NCI-H1694 treated with DMSO at 0.1 percent for 48 hours (cell line): ENCODE measurements around the gene VDAC1.
"Not testable (repeated sequence)": the region's sequence is repeated elsewhere in the genome, so short reads cannot be mapped to it uniquely, and the experiment has no call there.

Experiments used
- DNase-seq: peaks from one replicate; lab custom pipeline; 2025; lab: John Stamatoyannopoulos, UW

Gene VDAC1

DNA sequence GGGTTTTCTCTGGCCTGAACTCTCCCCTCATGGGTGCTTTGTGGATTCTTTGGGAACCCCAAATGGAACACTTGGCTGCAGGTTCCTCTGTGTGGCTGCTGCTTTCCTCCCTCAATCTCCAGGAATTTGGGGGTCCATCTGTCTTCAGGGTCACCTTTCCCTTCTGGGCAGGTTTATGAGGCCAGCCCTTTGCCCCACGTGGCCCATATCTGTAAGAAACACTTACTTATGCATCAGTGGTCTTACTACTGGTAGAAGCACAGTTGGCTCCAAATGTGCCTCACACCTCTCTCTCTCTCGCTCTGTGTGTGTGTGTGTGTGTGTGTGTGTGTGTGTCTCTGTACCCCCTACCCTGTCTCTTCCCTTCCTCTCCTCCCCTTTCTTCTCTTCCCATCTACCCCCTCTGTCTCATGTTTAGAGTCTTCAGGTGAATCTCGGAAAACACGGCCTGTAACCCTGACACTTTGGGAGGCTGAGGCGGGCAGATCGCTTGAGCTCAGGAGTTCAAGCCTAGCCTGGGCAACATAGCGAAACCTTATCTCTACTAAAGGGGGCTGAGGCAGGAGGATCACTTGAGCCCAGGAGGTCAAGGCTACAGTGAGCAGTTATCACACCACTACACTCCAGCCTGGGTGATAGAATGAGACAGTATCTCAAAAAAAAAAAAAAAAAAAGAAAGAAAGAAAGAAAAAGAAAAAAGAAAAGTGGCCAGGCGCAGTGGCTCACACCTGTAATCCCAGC lies 63.1 kb downstream of the VDAC1 start:
- DNase-seq: no peak

DNA sequence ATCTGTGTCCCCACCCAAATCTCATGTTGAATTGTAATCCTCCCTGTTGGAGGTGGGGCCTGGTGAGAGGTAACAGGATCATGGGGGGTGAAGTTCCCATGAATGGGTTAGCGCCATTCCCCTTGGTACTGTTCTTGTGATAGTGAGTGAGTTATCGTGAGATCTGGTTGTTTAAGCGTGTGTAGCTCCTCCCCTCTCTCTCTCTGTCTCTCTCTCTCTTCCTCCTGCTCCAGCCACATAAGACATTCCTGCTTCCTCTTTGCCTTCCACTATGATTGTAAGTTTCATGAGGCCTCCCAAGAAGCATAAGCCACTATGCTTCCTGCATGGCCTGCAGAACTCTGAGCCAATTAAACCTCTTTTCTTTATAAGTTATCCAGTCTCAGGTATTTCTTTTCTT lies 65.1 kb downstream of the VDAC1 start:
- no peak for DNase-seq

DNA sequence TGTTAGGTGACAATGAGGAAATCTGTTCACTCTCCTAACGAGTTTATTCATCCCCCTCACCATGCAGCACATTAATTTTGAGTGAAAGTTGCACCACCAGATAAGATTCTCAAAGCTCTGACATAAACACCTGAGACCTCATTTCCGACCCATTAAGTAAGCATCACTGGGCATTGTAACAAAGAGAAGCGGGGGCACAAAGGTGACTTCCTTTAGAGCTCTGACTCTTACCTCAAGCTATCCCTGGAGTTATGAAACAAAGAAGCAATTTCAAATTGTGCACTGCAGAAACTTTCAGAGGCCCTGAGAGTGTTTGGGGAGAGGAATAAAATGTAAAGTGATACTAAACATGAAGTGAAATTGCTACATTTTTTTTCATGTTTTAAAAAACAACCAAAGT lies 65.8 kb downstream of the VDAC1 start:
- no peak for DNase-seq

DNA sequence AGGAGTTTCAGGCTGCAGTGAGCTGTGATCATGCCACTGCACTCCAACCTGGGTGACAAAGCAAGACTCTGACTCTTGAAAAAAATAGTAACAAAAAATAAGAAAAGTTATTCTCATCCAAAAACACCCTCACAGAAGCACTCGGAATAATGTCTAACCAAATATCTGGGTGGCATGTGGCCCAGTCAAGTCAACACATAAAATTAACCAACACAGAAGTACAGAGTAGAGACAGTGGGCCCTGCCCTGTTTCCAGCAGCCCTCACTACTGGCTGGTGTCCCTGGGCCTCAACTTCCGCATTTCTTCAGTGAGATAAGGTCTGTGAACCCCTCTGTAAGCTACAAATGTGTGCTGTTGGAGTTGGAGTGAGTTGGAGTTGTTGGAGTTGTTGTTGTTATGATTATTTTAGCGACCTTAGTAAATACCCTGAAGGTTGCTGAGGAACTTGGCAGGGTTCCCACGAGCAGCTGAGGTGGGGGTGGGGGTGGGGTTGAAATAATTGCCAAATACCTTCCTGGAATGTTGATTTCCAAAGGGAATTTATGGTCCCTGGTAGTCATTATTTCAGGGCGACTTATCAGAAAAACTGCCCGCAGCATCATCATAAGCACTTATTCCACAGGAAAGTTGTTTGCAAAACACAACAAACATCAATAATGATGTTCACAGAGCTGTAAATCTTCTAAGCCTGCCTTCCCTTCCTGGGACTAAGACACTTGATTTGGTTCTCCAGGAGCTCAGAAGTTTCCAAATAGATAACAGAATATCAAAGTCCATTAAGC lies 66.5 kb downstream of the VDAC1 start:
- DNase-seq: no peak

DNA sequence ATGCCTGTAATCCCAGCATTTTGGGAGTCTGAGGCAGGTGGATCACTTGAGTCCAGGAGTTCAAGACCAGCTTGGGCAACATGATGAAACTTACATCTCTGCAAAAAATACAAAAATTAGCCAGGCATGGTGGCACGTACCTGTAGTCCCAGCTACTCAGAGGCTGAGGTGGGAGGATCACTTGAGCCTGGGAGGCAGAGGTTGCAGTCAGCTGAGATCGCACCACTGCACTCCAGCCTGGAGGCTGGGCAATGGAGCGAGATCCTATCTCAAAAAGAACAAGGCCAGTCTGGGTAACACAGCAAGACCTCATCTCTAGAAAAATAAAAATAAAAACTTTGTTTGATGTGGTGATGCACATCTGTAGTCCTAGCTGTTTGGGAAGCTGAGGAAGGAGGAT lies 67.1 kb downstream of the VDAC1 start:
- DNase-seq: not testable (repeated sequence)

DNA sequence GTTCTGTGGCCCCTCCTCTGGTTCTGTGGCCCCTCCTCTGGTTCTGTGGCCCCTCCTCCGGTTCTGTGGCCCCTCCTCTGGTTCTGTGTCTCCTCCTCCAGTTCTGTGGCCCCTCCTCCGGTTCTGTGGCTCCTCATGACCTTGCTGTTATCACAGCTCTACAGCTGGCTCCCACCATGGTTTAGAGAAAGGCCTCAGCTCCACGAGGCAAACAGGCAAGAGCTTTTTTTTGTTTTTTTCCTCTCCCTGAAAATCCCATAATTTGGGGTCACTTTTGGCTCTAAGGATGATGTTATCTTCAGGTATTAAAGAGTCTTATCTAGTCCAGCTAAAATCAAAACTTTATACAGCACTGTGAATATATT lies 68.1 kb downstream of the VDAC1 start:
- DNase-seq: no peak

DNA sequence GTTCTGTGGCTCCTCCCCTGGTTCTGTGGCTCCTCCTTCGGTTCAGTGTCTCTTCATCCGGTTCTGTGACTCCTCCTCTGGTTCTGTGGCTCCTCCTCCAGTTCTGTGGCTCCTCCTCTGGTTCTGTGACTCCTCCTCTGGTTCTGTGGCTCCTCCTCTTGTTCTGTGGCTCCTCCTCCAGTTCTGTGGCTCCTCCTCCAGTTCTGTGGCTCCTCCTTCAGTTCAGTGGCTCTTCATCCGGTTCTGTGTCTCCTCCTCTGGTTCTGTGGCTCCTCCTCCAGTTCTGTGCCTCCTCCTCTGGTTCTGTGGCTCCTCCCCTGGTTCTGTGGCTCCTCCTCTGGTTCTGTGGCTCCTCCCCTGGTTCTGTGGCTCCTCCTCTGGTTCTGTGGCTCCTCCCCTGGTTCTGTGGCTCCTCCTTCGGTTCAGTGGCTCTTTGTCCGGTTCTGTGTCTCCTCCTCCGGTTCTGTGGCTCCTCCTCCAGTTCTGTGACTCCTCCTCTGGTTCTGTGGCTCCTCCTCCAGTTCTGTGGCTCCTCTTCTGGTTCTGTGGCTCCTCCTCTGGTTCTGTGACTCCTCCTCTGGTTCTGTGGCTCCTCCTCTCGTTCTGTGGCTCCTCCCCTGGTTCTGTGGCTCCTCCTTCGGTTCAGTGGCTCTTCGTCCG lies 68.7 kb downstream of the VDAC1 start:
- not testable (repeated sequence) for DNase-seq

DNA sequence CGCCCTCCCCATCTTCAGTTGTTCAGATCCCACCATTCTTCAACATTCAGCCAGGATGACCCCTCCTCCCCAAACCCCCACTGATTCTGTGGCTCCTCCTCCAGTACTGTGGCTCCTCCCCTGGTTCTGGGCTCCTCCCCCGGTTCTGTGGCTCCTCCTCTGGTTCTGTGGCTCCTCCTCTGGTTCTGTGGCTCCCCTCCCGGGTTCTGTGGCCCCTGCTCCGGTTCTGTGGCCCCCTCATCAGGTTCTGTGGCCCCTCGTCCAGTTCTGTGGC lies 69.2 kb downstream of the VDAC1 start:
- DNase-seq: no peak

DNA sequence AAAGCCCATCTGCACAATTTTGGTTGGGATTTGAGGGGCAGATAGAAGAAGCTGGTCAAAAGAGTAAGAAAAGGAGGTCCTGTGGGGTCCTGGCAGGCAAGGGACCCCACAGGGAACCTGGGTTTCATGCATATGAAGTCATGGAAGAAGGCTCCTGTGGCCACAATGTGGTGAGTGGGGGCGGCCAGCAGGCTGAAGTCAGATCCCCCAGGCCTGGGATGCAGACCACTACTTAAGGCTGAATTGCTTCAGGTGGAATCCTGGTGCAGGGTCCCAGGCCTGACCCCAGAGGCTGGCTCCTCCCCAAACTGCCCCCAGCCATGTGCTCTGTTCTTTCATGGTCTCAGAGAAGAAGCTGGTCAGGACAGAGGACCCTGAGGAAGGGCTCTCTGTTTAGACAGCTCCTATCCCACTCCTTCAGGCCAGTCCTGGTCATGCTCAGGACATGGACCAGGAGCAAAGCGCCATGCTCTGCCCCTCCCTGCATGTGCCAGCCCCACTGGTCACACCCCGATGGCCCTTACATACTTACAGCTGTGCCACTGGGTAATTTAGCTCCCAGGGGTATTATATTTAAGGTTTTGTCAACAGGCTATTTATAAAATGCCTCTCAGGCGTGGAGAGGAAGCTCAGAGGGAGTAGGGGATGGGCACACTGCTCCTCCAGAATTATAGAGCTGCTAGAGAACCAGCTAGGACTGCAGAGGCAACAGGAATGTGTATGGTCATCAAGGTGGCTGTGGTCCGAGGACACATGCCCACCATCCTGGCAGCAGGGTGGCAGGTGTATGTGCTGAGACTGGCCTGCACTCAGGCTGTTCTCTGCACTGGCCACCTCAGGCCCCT lies 69.7 kb downstream of the VDAC1 start:
- no peak for DNase-seq

DNA sequence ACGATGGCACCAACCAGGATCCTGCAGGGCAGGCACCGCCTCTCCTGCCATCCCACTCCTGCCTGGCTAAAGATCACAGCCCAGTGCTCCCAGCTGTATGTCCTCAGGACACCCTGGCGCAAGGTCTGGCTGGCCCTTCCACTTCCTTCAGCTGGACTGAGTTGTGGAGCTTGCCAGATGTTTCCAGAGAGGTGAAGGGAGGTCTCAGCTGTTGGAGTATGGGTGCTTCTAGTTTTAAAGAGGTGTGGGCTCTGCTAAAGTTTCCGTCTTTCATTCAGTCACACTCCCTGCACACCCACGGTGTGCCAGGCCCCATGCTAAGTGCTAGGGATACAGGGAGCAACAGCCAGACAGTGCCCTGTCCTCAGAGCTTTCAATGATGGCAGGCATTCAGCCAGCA lies 70.5 kb downstream of the VDAC1 start:
- DNase-seq: no peak

DNA sequence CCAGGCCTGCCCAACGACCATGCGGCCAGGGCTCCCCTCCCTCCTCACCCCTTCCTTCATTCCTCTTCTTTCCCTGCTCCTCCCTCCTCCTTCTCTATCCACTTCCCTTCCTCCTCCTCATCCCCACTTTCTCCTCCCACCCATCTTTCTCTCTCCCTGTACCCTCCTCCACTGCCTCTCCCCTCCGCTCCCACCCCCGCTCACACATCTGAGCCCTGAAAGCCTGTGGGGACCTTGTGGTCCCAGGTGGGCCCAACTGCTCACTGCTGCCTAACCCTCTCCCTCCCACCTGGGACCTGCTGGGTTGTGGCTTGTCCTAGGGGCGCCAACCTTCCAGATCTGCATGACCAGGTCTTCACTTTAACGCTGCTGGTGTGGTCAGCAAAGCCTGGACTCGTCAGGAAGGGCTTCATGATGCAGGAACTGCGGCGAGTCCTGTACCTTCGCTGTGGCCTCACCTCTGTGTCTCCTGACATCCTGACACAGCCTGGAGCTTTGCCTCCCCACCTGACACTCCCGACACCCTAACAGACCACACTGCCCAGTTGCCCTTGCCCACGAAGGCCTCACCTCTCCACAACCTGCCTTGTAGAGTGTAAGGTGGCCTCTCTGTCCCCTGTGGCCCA lies 71.0 kb downstream of the VDAC1 start:
- DNase-seq: no peak

DNA sequence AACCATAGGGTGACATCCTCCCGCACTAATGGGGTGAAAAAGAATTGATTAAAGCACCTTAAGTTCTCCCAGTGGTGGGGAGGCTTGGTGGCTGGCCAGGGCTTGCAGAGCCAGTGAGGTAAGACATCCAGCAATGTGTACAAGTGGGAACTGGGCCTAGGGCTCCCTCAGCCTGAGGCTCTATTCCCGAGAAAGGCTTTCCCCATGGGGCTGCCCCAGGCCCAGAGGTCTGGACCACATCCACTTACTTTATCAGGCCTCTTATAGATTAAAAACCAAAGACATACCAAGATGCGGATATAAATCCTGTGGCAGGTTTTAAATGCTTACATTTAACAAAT lies 71.6 kb downstream of the VDAC1 start:
- DNase-seq: no peak

DNA sequence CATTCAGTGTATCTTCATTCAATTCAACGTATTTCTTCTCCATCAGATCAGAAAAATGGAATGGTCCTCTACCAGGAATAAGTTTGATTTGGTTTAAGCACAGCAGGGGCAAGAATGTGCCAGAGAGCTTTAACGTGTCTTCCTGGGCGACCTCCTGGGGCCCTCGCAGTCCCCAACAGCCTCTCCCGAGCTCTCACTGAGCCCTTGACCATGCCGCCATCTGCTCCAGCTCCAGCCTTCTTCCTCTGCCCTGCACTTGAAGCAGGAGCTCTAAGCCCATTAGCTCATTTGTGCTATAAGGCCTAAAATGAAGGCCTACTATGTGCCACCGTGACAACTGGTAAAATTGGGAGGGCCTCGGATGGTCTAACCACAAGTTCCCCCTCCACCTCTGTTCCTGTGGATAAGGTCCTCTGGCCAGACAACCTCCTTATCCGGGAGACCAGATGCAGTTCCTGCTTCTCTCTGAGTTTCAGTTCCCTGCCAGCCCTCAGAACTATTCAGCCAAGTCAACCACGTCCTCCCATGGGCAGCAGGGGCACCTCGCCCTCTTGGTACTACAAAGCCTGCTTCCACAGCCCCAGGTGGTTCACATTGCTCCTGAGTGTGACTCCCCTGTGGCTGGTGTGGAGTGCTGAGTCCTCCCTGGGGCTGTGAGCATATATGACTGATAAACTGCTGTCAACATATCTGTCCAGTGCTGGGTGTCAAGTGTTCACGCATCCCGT lies 72.2 kb downstream of the VDAC1 start:
- DNase-seq: no peak

DNA sequence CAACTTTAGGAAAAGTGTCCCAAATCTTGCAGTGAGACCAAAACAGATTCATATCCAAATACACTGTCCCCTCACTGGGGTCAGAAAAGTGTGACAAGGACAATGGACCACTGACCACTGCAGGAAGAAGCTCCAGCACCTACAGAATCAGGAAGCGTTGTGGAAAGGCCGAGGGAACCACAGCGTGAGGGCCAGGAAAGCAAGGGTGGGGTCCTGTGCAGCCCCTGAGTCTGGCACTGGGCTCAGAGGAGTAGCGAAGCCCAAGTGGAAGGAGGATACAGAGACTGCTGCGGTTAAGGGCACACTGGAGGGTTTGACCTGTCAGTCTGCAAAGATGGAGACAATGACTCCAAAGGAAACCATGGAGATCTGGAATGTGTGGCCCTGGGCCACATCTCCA lies 73.2 kb downstream of the VDAC1 start:
- no peak for DNase-seq

DNA sequence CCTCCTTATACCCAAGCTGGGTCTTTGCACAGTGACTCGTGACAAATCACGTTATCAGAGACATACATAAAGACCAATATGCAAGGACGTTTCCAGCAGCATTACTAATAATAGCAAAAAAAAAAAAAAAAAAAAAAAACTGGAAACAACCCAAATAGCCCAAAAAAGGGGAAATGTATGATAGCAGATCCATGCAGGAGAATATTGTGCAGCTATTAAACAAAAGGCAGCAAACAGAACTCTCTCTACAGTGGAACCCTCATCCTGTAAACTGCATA lies 74.0 kb downstream of the VDAC1 start:
- DNase-seq: no peak

DNA sequence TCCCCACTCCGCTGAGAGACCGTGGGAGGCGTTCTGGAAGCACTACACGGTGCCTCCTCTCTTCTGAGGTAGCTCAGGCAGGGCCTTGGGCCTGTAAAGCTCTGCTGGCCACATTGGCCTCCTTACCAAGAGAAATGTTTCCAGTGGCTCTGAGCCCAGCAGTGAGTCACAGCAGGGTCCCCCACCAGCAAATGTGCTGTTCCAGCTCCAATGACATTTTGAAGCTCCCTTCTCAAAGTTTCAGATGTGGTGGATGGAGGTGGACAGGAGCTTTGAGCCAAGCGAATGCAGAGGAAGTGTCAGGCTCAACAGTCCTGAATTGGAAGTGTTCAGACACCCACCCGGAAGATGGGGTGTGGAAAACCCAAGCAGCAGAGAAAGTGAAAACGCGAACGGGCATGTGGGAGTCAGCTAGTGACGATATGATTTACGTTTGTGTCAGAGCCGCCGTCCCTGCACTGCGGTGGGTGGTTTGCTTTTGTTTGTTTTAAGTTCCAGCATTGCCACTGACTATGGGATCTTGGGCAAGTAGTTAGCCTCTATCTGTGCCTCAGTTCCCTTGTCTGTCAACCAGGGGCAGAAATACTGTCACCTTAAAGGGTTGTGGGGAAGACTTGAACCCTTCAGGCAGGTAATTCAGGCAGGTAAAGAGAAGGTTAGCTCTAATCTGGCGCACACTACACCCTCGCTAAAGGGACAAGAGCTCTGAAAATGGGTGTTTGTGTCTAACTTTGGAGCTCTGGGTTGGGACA lies 74.5 kb downstream of the VDAC1 start:
- no peak for DNase-seq

DNA sequence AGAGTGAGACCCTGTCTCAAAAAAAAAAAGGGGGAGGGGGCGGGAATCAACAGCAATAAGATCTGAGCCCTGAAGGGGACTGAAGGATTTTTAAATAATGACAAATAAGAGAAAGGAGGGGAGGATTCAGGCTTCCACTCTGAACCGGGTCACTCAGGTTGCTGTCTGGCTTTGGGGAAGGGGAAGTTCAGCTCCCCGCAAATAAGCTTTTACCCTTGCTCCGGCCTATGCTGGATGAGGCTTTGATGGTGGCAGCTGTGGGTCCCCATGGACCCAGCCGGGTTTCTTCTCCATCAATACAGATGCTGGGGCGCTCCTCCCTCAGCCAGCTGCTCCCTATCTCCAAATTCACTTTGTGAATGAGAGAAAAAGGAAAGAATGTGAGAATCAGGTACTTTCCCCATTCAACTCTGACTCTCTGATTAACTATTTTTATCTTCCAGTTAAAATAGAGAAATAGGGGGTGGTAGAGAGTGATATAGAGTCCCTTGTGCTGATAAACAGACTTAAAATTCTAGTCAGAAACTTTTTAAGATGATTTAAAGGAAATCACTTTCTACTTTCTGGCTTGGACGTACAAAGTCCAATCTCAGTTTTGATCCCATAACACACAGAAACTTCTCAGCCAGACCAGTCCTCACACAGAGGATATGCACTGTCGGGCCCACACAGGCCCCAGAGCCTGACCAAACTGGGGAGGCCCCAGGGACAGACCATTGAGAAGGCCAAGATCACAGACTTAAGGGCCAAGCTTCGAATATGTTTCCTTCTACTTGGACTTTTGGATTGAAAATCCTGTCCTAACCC lies 76.0 kb downstream of the VDAC1 start:
- no peak for DNase-seq

DNA sequence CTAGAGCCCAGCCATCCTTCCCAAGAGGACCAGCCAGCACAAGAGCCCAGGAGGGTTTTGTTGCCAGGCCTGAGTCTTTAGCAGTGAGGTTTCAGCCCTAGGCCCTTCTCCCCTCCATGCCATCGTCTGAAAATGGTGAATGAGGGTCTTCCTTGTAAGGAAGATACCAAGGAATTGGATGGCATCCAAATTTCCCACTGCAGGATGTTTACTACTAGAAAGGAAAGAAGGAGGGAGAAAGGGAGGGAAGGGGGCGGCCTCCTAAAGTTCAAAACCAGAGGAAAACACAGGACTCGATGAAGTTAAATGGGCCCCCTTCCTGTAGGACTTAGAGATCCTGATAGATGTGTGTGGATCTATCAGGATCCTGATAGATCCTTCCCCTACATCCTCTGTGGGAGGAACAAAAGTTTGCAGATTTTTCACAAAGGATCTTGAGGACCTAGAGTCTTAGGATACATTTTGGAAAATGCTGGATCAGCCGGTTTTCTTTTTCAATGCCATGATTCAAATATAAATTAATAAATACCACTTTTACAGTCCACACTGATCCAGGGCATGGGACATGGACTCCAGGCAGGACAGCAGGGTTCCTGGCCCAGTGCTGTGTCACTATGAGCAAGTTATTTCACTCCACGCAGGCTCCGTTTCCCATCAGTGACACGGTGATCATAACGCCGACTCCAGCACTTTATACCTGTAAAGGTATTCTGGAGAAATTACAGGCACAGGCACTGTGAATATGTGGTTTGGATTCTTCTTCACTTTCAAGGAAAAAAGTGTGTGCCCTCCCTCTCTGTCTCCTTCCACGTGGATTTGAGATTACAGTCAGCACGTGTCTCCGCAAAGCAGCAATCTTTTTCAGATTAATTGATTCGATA lies 77.2 kb downstream of the VDAC1 start:
- no peak for DNase-seq
